K562 (cell line): Measurements from ENCODE around the gene EZH2. TPM values are rescaled to one million over a fixed set of nuclear protein-coding genes. Genes with fewer than 3 reads are reported as not detected.

Experiments
- CBX2 ChIP-seq: fragments of 200-600 bp; sonication (generic); IDR thresholded peaks from one replicate; pipeline ENCODE4 v1.6.1; 2012; ENCODE audit warnings: mild to moderate bottlenecking, low read length, inconsistent platforms; ENCODE audit not compliant: insufficient read depth, poor library complexity, severe bottlenecking
- CREM ChIP-seq: IDR thresholded peaks from 2 replicates; pipeline ENCODE4 v1.6.1; 2014; ENCODE audit warnings: antibody characterized with exemption, low read depth
- ELF2 ChIP-seq: fragments of 250-450 bp; sonication (Bioruptor Pico); IDR thresholded peaks from 2 replicates; pipeline ENCODE4 v1.5.0; 2021; ENCODE audit warnings: mild to moderate bottlenecking
- EP300 ChIP-seq: IDR thresholded peaks from 2 replicates; pipeline ENCODE4 v1.6.1; 2012; ENCODE audit warnings: low read length, improper control_type of control experiment
- MAFG ChIP-seq: fragments of 450-650 bp; conservative IDR thresholded peaks from 2 replicates; pipeline ENCODE4 v1.6.1; 2016; ENCODE audit warnings: missing genetic modification characterization, missing compliant biosample characterization
- MBD2 ChIP-seq: sonication (generic); IDR thresholded peaks from 2 replicates; pipeline ENCODE4 v1.6.1; 2016; ENCODE audit warnings: low read depth, borderline replicate concordance
- RBM17 ChIP-seq: fragments of 200-400 bp; formaldehyde crosslinking; IDR thresholded peaks from 2 replicates; pipeline ENCODE4 v1.6.1; 2017; ENCODE audit warnings: low read depth, mild to moderate bottlenecking, low read length, borderline replicate concordance
- SMARCC2 ChIP-seq: fragments of 450-650 bp; IDR thresholded peaks from 2 replicates; pipeline ENCODE4 v1.6.1; 2017; ENCODE audit warnings: antibody characterized with exemption, moderate library complexity, mild to moderate bottlenecking, low read depth
- SMARCE1 ChIP-seq: fragments of 450-650 bp; IDR thresholded peaks from 2 replicates; pipeline ENCODE4 v1.7.1; 2016; ENCODE audit warnings: mild to moderate bottlenecking
- ZEB2 ChIP-seq: fragments of 450-650 bp; IDR thresholded peaks from 2 replicates; pipeline ENCODE4 v1.6.1; 2016
- ZNF184 ChIP-seq: sonication (generic); formaldehyde crosslinking; IDR thresholded peaks from 2 replicates; pipeline ENCODE4 v1.5.0; 2020; ENCODE audit warnings: missing genetic modification reagents
- ZNF436 ChIP-seq: fragments of 250-450, 450-650 bp; sonication (Bioruptor Pico); formaldehyde crosslinking; IDR thresholded peaks from 2 replicates; pipeline ENCODE4 v1.7.0; 2020; ENCODE audit warnings: mild to moderate bottlenecking
- ZNF644 ChIP-seq: fragments of 200-800 bp; sonication (Bioruptor generic); IDR thresholded peaks from 2 replicates; pipeline ENCODE4 v1.6.1; 2016; ENCODE audit warnings: low read depth, missing genetic modification characterization, missing compliant biosample characterization
- ZNF695 ChIP-seq: fragments of 450-650 bp; formaldehyde crosslinking; IDR thresholded peaks from 2 replicates; pipeline ENCODE4 v1.4.0; 2020; ENCODE audit warnings: mild to moderate bottlenecking, moderate library complexity
- ZNF780A ChIP-seq: fragments of 250-450 bp; sonication (Bioruptor Pico); IDR thresholded peaks from 2 replicates; pipeline ENCODE4 v1.5.0; 2021; ENCODE audit warnings: mild to moderate bottlenecking
- polyA plus RNA-seq, 8 experiments: library from polyadenylated mRNA; depleted of rRNA in 4 of 8; stranded (reverse) in 5 of 8; unstranded in 3 of 8; fragments of >200 nt; fragmentation: Nextera tagmentation in 2 of 8; fragmentation: Illumina TruSeq in 1 of 8; extraction: Ambion mirVana in 2 of 8; extraction: Trizol in 1 of 8; gene quantifications; 2 replicates each; pipeline versions ENCODE4 v1.2.1 to v1.2.3, GENCODE V29; 2011 to 2014; ENCODE audit warnings: inconsistent platforms in 1 of 8, missing spikeins in 1 of 8
- total RNA-seq, 7 experiments: library from RNA; depleted of rRNA in 6 of 7; stranded (reverse); fragments of >200 nt in 6 of 7; fragmentation: Illumina TruSeq in 2 of 7; extraction: Trizol in 2 of 7; gene quantifications; 2 replicates each; pipeline versions ENCODE4 v1.2.1 to v1.2.3, GENCODE V29; 2011 to 2021; ENCODE audit warnings: low replicate concordance in 1 of 7
- TF ChIP-seq, protein P1 (sequence below): sonication (generic); formaldehyde crosslinking; IDR thresholded peaks from 2 replicates; pipeline ENCODE4 v1.8.0; 2022; ENCODE audit warnings: mild to moderate bottlenecking, low read depth, missing genetic modification reagents
- TF ChIP-seq, protein P2 (sequence below): sonication (generic); formaldehyde crosslinking; IDR thresholded peaks from 2 replicates; pipeline ENCODE4 v1.8.0; 2023; ENCODE audit warnings: mild to moderate bottlenecking, missing genetic modification reagents
- TF ChIP-seq, protein P3 (sequence below): IDR thresholded peaks from 2 replicates; pipeline ENCODE4 v1.6.1; 2012; ENCODE audit warnings: low read depth, low read length, improper control_type of control experiment, borderline replicate concordance
- TF ChIP-seq, protein P4 (sequence below): fragments of 250-450 bp; sonication (Bioruptor Pico); IDR thresholded peaks from 2 replicates; pipeline ENCODE4 v1.4.0; 2020; ENCODE audit warnings: mild to moderate bottlenecking
- TF ChIP-seq, protein P5 (sequence below), 3 experiments: fragments of 200-800 bp in 1 of 3; sonication (Bioruptor generic) in 1 of 3; sonication (generic) in 1 of 3; formaldehyde crosslinking in 1 of 3; IDR thresholded peaks; 2 replicates each; pipeline versions ENCODE4 v1.6.1 to v1.8.0; 2016 to 2022; ENCODE audit warnings: mild to moderate bottlenecking in 2 of 3, missing compliant biosample characterization in 2 of 3, missing genetic modification characterization in 2 of 3, missing genetic modification reagents in 1 of 3

Gene EZH2
- total and polyA plus RNA-seq, 9 of the 15 experiments (the other 6 are each of a cell fraction or from before 2014, with no cell fraction given): 48.7 to 175 (median 98.6) TPM

DNA sequence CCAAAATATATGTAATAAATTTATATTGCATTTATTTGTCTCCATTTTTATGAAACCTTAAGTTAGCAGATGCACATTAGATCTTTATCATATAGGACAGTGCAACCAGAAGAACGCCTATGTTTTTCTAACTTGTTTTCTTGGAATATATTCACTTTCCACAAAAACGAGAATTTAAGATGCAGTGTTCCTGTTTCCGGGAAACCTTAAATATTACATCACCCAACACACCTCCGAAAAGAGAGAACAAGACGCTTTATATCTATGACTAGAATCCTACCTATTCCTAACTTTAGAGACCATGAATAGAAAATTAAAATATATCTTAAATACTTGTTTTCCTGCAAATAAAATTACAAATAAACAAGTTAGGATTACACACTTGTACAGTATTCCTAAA is 1.9 kb downstream of the EZH2 start (continued):
- TF ChIP-seq ELF2 (CRISPR knock-in tag) (no peak), SMARCC2 (no peak), RBM17 (no peak), ZEB2 (peak; percentile 50; the same call in 1 of the 2 replicates), ZNF644 (no peak), SMARCE1 (no peak), MBD2 (no peak), MAFG (tag) (no peak), CBX2 (no peak), ZNF695 (CRISPR knock-in tag) (no peak), ZNF184 (no peak), ZNF780A (no peak), EP300 (peak; percentile 32; the same call in 1 of the 2 replicates), CREM (no peak), ZNF436 (no peak)
- TF ChIP-seq, protein P1, sequence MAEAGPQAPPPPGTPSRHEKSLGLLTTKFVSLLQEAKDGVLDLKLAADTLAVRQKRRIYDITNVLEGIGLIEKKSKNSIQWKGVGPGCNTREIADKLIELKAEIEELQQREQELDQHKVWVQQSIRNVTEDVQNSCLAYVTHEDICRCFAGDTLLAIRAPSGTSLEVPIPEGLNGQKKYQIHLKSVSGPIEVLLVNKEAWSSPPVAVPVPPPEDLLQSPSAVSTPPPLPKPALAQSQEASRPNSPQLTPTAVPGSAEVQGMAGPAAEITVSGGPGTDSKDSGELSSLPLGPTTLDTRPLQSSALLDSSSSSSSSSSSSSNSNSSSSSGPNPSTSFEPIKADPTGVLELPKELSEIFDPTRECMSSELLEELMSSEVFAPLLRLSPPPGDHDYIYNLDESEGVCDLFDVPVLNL: no peak
- TF ChIP-seq, protein P2, sequence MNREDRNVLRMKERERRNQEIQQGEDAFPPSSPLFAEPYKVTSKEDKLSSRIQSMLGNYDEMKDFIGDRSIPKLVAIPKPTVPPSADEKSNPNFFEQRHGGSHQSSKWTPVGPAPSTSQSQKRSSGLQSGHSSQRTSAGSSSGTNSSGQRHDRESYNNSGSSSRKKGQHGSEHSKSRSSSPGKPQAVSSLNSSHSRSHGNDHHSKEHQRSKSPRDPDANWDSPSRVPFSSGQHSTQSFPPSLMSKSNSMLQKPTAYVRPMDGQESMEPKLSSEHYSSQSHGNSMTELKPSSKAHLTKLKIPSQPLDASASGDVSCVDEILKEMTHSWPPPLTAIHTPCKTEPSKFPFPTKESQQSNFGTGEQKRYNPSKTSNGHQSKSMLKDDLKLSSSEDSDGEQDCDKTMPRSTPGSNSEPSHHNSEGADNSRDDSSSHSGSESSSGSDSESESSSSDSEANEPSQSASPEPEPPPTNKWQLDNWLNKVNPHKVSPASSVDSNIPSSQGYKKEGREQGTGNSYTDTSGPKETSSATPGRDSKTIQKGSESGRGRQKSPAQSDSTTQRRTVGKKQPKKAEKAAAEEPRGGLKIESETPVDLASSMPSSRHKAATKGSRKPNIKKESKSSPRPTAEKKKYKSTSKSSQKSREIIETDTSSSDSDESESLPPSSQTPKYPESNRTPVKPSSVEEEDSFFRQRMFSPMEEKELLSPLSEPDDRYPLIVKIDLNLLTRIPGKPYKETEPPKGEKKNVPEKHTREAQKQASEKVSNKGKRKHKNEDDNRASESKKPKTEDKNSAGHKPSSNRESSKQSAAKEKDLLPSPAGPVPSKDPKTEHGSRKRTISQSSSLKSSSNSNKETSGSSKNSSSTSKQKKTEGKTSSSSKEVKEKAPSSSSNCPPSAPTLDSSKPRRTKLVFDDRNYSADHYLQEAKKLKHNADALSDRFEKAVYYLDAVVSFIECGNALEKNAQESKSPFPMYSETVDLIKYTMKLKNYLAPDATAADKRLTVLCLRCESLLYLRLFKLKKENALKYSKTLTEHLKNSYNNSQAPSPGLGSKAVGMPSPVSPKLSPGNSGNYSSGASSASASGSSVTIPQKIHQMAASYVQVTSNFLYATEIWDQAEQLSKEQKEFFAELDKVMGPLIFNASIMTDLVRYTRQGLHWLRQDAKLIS (CRISPR knock-in tag): no peak
- TF ChIP-seq, protein P3, sequence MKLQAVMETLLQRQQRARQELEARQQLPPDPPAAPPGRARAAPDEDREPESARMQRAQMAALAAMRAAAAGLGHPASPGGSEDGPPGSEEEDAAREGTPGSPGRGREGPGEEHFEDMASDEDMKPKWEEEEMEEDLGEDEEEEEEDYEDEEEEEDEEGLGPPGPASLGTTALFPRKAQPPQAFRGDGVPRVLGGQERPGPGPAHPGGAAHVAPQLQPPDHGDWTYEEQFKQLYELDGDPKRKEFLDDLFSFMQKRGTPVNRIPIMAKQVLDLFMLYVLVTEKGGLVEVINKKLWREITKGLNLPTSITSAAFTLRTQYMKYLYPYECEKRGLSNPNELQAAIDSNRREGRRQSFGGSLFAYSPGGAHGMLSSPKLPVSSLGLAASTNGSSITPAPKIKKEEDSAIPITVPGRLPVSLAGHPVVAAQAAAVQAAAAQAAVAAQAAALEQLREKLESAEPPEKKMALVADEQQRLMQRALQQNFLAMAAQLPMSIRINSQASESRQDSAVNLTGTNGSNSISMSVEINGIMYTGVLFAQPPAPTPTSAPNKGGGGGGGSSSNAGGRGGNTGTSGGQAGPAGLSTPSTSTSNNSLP: 0 out of 2 replicates have a peak, but pooled peaks have one; percentile 72
- TF ChIP-seq, protein P4, sequence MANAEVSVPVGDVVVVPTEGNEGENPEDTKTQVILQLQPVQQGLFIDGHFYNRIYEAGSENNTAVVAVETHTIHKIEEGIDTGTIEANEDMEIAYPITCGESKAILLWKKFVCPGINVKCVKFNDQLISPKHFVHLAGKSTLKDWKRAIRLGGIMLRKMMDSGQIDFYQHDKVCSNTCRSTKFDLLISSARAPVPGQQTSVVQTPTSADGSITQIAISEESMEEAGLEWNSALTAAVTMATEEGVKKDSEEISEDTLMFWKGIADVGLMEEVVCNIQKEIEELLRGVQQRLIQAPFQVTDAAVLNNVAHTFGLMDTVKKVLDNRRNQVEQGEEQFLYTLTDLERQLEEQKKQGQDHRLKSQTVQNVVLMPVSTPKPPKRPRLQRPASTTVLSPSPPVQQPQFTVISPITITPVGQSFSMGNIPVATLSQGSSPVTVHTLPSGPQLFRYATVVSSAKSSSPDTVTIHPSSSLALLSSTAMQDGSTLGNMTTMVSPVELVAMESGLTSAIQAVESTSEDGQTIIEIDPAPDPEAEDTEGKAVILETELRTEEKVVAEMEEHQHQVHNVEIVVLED (CRISPR knock-in tag): no peak
- TF ChIP-seq, protein P5, sequence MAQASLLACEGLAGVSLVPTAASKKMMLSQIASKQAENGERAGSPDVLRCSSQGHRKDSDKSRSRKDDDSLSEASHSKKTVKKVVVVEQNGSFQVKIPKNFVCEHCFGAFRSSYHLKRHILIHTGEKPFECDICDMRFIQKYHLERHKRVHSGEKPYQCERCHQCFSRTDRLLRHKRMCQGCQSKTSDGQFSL (CRISPR knock-in tag; IDR thresholded peaks at IDR 0.05): no peak
- TF ChIP-seq, protein P5 (tag; IDR thresholded peaks at IDR 0.05): no peak
